Measurements from ENCODE around the gene NT5DC3.

DNA sequence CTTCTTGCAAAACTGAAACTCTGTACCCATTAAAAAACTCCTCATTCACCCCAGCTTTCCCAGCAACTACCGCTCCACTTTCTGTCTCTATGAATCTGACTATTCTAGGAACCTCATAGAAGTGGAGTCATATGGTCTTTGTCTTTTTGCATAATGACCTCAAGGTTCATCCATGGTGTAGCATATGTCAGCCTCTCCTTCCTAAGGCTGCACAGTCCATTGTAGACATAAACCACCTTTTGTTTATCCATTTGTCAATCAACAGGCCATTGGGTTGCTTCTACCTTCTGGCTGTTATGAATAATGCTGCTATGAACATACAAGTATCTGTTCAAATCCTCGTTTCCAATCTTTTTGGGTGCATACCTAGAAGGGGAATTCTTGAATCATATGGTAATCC is 21.1 kb downstream of the NT5DC3 start:
- TF ChIP-seq EZH2phosphoT487 (IDR thresholded peaks at IDR 0.05; ENCODE audit: borderline replicate concordance, low read depth, low read length) = no peak
- TF ChIP-seq, protein P1, sequence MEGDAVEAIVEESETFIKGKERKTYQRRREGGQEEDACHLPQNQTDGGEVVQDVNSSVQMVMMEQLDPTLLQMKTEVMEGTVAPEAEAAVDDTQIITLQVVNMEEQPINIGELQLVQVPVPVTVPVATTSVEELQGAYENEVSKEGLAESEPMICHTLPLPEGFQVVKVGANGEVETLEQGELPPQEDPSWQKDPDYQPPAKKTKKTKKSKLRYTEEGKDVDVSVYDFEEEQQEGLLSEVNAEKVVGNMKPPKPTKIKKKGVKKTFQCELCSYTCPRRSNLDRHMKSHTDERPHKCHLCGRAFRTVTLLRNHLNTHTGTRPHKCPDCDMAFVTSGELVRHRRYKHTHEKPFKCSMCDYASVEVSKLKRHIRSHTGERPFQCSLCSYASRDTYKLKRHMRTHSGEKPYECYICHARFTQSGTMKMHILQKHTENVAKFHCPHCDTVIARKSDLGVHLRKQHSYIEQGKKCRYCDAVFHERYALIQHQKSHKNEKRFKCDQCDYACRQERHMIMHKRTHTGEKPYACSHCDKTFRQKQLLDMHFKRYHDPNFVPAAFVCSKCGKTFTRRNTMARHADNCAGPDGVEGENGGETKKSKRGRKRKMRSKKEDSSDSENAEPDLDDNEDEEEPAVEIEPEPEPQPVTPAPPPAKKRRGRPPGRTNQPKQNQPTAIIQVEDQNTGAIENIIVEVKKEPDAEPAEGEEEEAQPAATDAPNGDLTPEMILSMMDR (conservative IDR thresholded peaks at IDR 0.05; ENCODE audit: low read length) = no peak

Measured in OCI-LY7 (cell line).